Activated CD4-positive, alpha-beta T cell treated with anti-CD3 and anti-CD28 coated beads for 36 hours (primary cell): ENCODE measurements around the gene ADGRB2. TPM values are rescaled to one million over a fixed set of nuclear protein-coding genes. Genes with fewer than 3 reads are reported as not detected.

Experiments
- ATAC-seq: fragments of 200-7000 bp; cut with Tn5 transposase; one replicate; pipeline ENCODE4 v1.10.0; 2021; ENCODE audit warnings: mild to moderate bottlenecking, moderate library complexity
- CTCF ChIA-PET: fragments of 350-600 bp; sonication (Branson Sonifier 250); formaldehyde crosslinking; loops from one replicate; lab custom pipeline; 2021; ENCODE audit warnings: antibody characterized with exemption; lab: Charles Lee
- POLR2A ChIA-PET: fragments of 350-600 bp; sonication (Branson Sonifier 250); formaldehyde crosslinking; loops from one replicate; lab custom pipeline; 2021; ENCODE audit warnings: antibody characterized with exemption, inconsistent platforms; lab: Charles Lee
- DNase-seq: peaks from one replicate; pipeline ENCODE4 v3.0.0-alpha.2; 2020
- H3K27ac Mint-ChIP-seq: one replicate; pipeline ENCODE4 v1.8.0; 2021; ENCODE audit warnings: mixed read lengths
- H3K27me3 Mint-ChIP-seq: one replicate; pipeline ENCODE4 v1.8.0; 2021; ENCODE audit warnings: mixed read lengths
- H3K36me3 Mint-ChIP-seq: one replicate; pipeline ENCODE4 v1.8.0; 2021; ENCODE audit warnings: low read depth, mixed read lengths
- H3K4me1 Mint-ChIP-seq: one replicate; pipeline ENCODE4 v1.8.0; 2021; ENCODE audit warnings: mixed read lengths
- H3K4me3 Mint-ChIP-seq: one replicate; pipeline ENCODE4 v1.8.0; 2021; ENCODE audit warnings: mild to moderate bottlenecking, moderate library complexity, mixed read lengths
- H3K9me3 Mint-ChIP-seq: one replicate; pipeline ENCODE4 v1.8.0; 2021; ENCODE audit warnings: low read depth, mixed read lengths
- intact Hi-C, 2 experiments: fragments of 100-400 bp; cut with DNase I in 1 of 2; cut with micrococcal nuclease in 1 of 2; formaldehyde crosslinking; loops; one replicate each; pipeline versions ENCODE4 v1.14.2 to v1.15.1; 2022 to 2024; cut with DNase I, micrococcal nuclease
- total RNA-seq, 2 experiments: library from RNA; stranded (reverse); gene quantifications; one replicate each; pipeline ENCODE4 v1.2.3, GENCODE V29; 2021

Gene ADGRB2
- total RNA-seq, 2 experiments from 2014 or later: 1.2 TPM

GRCh38 chr1:31760471-31761470, 3.4 kb downstream of the ADGRB2 start:
- POLR2A ChIA-PET: interaction anchor here (0.6 to 1.6 kb wide), 4 partner anchors 8 to 415 kb away, joined by 3 to 8 read pairs (median 3); no protein-coding TSS in a partner anchor
- no peaks in the 10 kb centered on the region for H3K9me3 Mint-ChIP-seq
- peaks cover 26% of the 10 kb centered on the region for H3K4me1 Mint-ChIP-seq
- H3K4me3 Mint-ChIP-seq: peak overlapping the region; percentile 43
- peak; percentile 51 for ATAC-seq
- DNase-seq: peak; percentile 80
- H3K36me3 Mint-ChIP-seq: no peaks in the 10 kb centered on the region
- CTCF ChIA-PET: interaction anchor here (0.5 to 3.8 kb wide), 13 partner anchors 8 to 419 kb away, joined by 3 to 30 read pairs (median 3); partner anchors contain the start of gene TXLNA
- H3K27me3 Mint-ChIP-seq: peaks cover 15% of the 10 kb centered on the region
- H3K27ac Mint-ChIP-seq: no peak overlapping the region
- intact Hi-C loops: loop anchor here in 1 of 2 experiments (10.0 kb wide), 1 partner anchor 696 kb away; the partner anchor contains the start of gene PUM1

- Mint-ChIP-seq H3K4me1 (peaks cover 22% of the 10 kb centered on the region), H3K36me3 (no peaks in the 10 kb centered on the region), H3K27ac (no peak overlapping the region), H3K4me3 (no peak overlapping the region), H3K9me3 (no peaks in the 10 kb centered on the region), H3K27me3 (peaks cover 12% of the 10 kb centered on the region)
- ATAC-seq (no peak), DNase-seq (no peak)
- intact Hi-C loops: loop anchor here in 1 of 2 experiments (10.0 kb wide), 1 partner anchor 695 kb away; the partner anchor contains the start of gene PUM1
- CTCF ChIA-PET: interaction anchor here (0.8 to 3.8 kb wide), 7 partner anchors 10 to 97 kb away, joined by 3 to 30 read pairs (median 4); no protein-coding TSS in a partner anchor
- POLR2A ChIA-PET: interaction anchor here (0.6 to 1.6 kb wide), 5 partner anchors 10 to 313 kb away, joined by 3 to 8 read pairs (median 3); partner anchors contain the start of gene TMEM39B
Measured at GRCh38 chr1:31759298-31760023, 4.7 kb downstream of the ADGRB2 start.

- H3K27ac Mint-ChIP-seq: no peak overlapping the region
- DNase-seq (no peak), ATAC-seq (no peak)
- CTCF ChIA-PET: interaction anchor here (0.8 kb wide), 1 partner anchor 54 kb away, joined by 3 read pairs; no protein-coding TSS in a partner anchor
- no peaks in the 10 kb centered on the region for H3K36me3 Mint-ChIP-seq
- H3K9me3 Mint-ChIP-seq: no peaks in the 10 kb centered on the region
- intact Hi-C loops: no loop called here
- H3K4me1 Mint-ChIP-seq: peaks cover 22% of the 10 kb centered on the region
- peaks cover 12% of the 10 kb centered on the region for H3K27me3 Mint-ChIP-seq
- no peak overlapping the region for H3K4me3 Mint-ChIP-seq
- POLR2A ChIA-PET: interaction anchor here (0.6 kb wide), 2 partner anchors 48 to 266 kb away, joined by 3 read pairs; no protein-coding TSS in a partner anchor
Measured at GRCh38 chr1:31758823-31759222, 5.3 kb downstream of the ADGRB2 start.

GRCh38 chr1:31757989-31758388, 6.2 kb downstream of the ADGRB2 start:
- intact Hi-C loops: no loop called here

GRCh38 chr1:31757204-31757679, 6.9 kb downstream of the ADGRB2 start:
- Mint-ChIP-seq H3K27me3 (peaks cover 7% of the 10 kb centered on the region), H3K36me3 (no peaks in the 10 kb centered on the region), H3K4me3 (no peak overlapping the region), H3K27ac (no peak overlapping the region), H3K9me3 (no peaks in the 10 kb centered on the region), H3K4me1 (peaks cover 15% of the 10 kb centered on the region)
- DNase-seq (no peak), ATAC-seq (no peak)
- CTCF ChIA-PET: no interaction called here
- POLR2A ChIA-PET: no interaction called here
- intact Hi-C loops: no loop called here

More at GRCh38 chr1:31757989-31758388, 6.2 kb downstream of the ADGRB2 start:
- H3K4me1 Mint-ChIP-seq: peaks cover 18% of the 10 kb centered on the region
- no peak overlapping the region for H3K27ac Mint-ChIP-seq
- POLR2A ChIA-PET: interaction anchor here (0.6 kb wide), 2 partner anchors 228 to 267 kb away, joined by 3 to 5 read pairs; no protein-coding TSS in a partner anchor
- ATAC-seq (no peak), DNase-seq (no peak)
- H3K36me3 Mint-ChIP-seq: no peaks in the 10 kb centered on the region
- H3K4me3 Mint-ChIP-seq: no peak overlapping the region
- peaks cover 8% of the 10 kb centered on the region for H3K27me3 Mint-ChIP-seq
- no peaks in the 10 kb centered on the region for H3K9me3 Mint-ChIP-seq
- CTCF ChIA-PET: interaction anchor here (0.8 kb wide), 1 partner anchor 53 kb away, joined by 3 read pairs; no protein-coding TSS in a partner anchor

- H3K9me3 Mint-ChIP-seq: no peaks in the 10 kb centered on the region
- no peak overlapping the region for H3K27ac Mint-ChIP-seq
- H3K27me3 Mint-ChIP-seq: peaks cover under 1% of the 10 kb centered on the region
- intact Hi-C loops: no loop called here
- no peak for ATAC-seq
- no peak for DNase-seq
- H3K36me3 Mint-ChIP-seq: no peaks in the 10 kb centered on the region
- no peak overlapping the region for H3K4me3 Mint-ChIP-seq
- peaks cover 10% of the 10 kb centered on the region for H3K4me1 Mint-ChIP-seq
- ChIA-PET CTCF (no interaction called here), POLR2A (no interaction called here)
Measured at GRCh38 chr1:31756578-31756977, 7.6 kb downstream of the ADGRB2 start.

- Mint-ChIP-seq H3K9me3 (no peaks in the 10 kb centered on the region), H3K27me3 (no peaks in the 10 kb centered on the region), H3K4me3 (no peak overlapping the region), H3K4me1 (peaks cover 8% of the 10 kb centered on the region), H3K27ac (no peak overlapping the region), H3K36me3 (no peaks in the 10 kb centered on the region)
- DNase-seq (no peak), ATAC-seq (no peak)
- ChIA-PET POLR2A (no interaction called here), CTCF (interaction anchor here (0.5 to 1.2 kb wide), 3 partner anchors 11 to 216 kb away, joined by 3 to 4 read pairs (median 4); no protein-coding TSS in a partner anchor)
- intact Hi-C loops: no loop called here
Measured at GRCh38 chr1:31755850-31756492, 8.2 kb downstream of the ADGRB2 start.

GRCh38 chr1:31755197-31755611, 8.9 kb downstream of the ADGRB2 start:
- Mint-ChIP-seq H3K4me3 (no peak overlapping the region), H3K27me3 (no peaks in the 10 kb centered on the region), H3K9me3 (no peaks in the 10 kb centered on the region), H3K27ac (no peak overlapping the region), H3K36me3 (no peaks in the 10 kb centered on the region), H3K4me1 (peaks cover 12% of the 10 kb centered on the region)
- ChIA-PET CTCF (interaction anchor here (0.9 to 1.2 kb wide), 2 partner anchors 12 to 34 kb away, joined by 3 to 4 read pairs; no protein-coding TSS in a partner anchor), POLR2A (interaction anchor here (0.6 kb wide), 1 partner anchor 21 kb away, joined by 4 read pairs; no protein-coding TSS in a partner anchor)
- no peak for DNase-seq
- intact Hi-C loops: no loop called here
- no peak for ATAC-seq

GRCh38 chr1:31754397-31754796, 9.7 kb downstream of the ADGRB2 start:
- H3K36me3 Mint-ChIP-seq: no peaks in the 10 kb centered on the region
- H3K27ac Mint-ChIP-seq: no peak overlapping the region
- H3K9me3 Mint-ChIP-seq: no peaks in the 10 kb centered on the region
- ATAC-seq: no peak
- CTCF ChIA-PET: no interaction called here
- intact Hi-C loops: no loop called here
- DNase-seq: no peak
- POLR2A ChIA-PET: no interaction called here
- no peaks in the 10 kb centered on the region for H3K27me3 Mint-ChIP-seq
- H3K4me3 Mint-ChIP-seq: no peak overlapping the region
- H3K4me1 Mint-ChIP-seq: peaks cover 10% of the 10 kb centered on the region

- intact Hi-C loops: no loop called here
- ATAC-seq (no peak), DNase-seq (no peak)
- no peaks in the 10 kb centered on the region for H3K27me3 Mint-ChIP-seq
- no peak overlapping the region for H3K27ac Mint-ChIP-seq
- H3K9me3 Mint-ChIP-seq: no peaks in the 10 kb centered on the region
- no peaks in the 10 kb centered on the region for H3K36me3 Mint-ChIP-seq
- ChIA-PET CTCF (no interaction called here), POLR2A (no interaction called here)
- H3K4me3 Mint-ChIP-seq: no peak overlapping the region
- H3K4me1 Mint-ChIP-seq: peaks cover 10% of the 10 kb centered on the region
Measured at GRCh38 chr1:31753707-31754349, 10.3 kb downstream of the ADGRB2 start.
